Body of pancreas (tissue), 4 donors: Measurements from ENCODE around the gene KCNN3. TPM values are rescaled to one million over a fixed set of nuclear protein-coding genes. Genes with fewer than 3 reads are reported as not detected.

Source experiments
- ATAC-seq: fragments of 150-250 bp; one replicate; pipeline ENCODE4 v1.9.1; 2016
- DNase-seq, 4 donors: peaks; one replicate each; pipeline ENCODE4 v3.0.0-alpha.2; 2019
- H3K27ac ChIP-seq, 4 donors: fragments of 200-600 bp; sonication (generic); 1 replicate in 3 of 4; 2 replicates in 1 of 4; pipeline versions ENCODE4 v1.5.1 to v1.6.1; 2016 to 2019; ENCODE audit warnings: mild to moderate bottlenecking in 1 of 4, mixed read lengths in 1 of 4, moderate library complexity in 1 of 4
- H3K27me3 ChIP-seq, 2 donors: fragments of 200-600 bp; sonication (generic); one replicate each; pipeline ENCODE4 v1.6.0; 2016; ENCODE audit warnings: mild to moderate bottlenecking in 1 of 2
- H3K36me3 ChIP-seq, 2 donors: fragments of 200-600 bp; sonication (generic); replicated peaks in 1 of 2; 2 replicates each; pipeline ENCODE4 v1.5.1; 2016; ENCODE audit warnings: low read depth in 2 of 2; ENCODE audit not compliant: insufficient read depth in 1 of 2
- H3K4me1 ChIP-seq: fragments of 200-600 bp; sonication (generic); one replicate; pipeline ENCODE4 v1.6.0; 2016
- H3K4me3 ChIP-seq, 2 donors: fragments of 200-600 bp; sonication (generic); 1 replicate in 1 of 2; 2 replicates in 1 of 2; pipeline ENCODE4 v1.5.1; 2016 to 2019
- H3K9me3 ChIP-seq, 3 donors: fragments of 200-600 bp; sonication (generic); 1 replicate in 2 of 3; 2 replicates in 1 of 3; pipeline ENCODE4 v1.5.1; 2016
- POLR2A ChIP-seq, 3 donors: fragments of 450-650 bp; IDR thresholded peaks; one replicate each; pipeline ENCODE4 v1.6.1; 2016; ENCODE audit warnings: antibody characterized with exemption in 3 of 3, mild to moderate bottlenecking in 2 of 3
- WGBS, 2 donors: methylation state at CpG; one replicate each; pipeline ENCODE4 v1.1.5; 2017; 5-methylcytosine and 5-hydroxymethylcytosine counted together
- intact Hi-C: fragments of 100-400 bp; cut with DNase I; formaldehyde crosslinking; loops from one replicate; pipeline ENCODE4 v1.15.1; 2023
- total RNA-seq, 2 donors: library from RNA; depleted of rRNA; stranded (reverse); fragments of >200 nt; gene quantifications; one replicate each; pipeline ENCODE4 v1.1.0, GENCODE V29; 2016
- TF ChIP-seq, protein P1 (sequence below), 7 experiments: fragments of 450-650 bp in 4 of 7; fragments of 200-600 bp in 3 of 7; sonication (generic) in 3 of 7; IDR thresholded peaks; one replicate each; pipeline ENCODE4 v1.5.1; 2016 to 2019; ENCODE audit warnings: antibody characterized with exemption in 7 of 7

KCNN3 gene
- total RNA-seq, 2 donors from 2014 or later, result 0.33 to 1.6 TPM

DNA sequence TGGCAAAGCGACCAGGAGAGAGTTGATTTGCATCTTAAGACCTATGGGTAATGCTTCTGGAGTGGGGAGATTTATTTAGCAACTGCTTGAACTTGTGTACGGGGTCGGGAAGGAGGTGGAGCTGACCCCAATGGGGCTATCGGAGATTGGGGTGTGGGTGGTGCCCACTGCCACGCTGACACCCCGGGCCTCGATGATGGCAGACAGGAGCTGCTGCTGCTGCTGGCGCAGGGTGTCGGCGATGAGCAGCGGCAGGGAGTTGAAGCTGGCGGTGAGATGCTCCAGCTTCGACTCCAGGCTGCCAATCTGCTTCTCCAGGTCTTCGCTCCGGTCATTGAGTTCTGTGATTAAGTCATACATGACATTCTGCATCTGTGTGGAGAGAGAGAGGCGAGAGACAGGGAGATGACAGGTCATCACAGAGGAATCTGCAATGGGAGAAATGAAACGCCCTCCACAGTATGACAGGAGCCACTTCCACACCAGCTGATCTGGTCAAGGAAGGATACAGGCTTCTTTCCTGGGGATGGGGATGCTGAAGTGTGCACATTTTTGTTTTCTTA is 162.1 kb downstream of the KCNN3 start:
- DNase-seq (no peak), ATAC-seq (no peak)
- TF ChIP-seq, protein P1, sequence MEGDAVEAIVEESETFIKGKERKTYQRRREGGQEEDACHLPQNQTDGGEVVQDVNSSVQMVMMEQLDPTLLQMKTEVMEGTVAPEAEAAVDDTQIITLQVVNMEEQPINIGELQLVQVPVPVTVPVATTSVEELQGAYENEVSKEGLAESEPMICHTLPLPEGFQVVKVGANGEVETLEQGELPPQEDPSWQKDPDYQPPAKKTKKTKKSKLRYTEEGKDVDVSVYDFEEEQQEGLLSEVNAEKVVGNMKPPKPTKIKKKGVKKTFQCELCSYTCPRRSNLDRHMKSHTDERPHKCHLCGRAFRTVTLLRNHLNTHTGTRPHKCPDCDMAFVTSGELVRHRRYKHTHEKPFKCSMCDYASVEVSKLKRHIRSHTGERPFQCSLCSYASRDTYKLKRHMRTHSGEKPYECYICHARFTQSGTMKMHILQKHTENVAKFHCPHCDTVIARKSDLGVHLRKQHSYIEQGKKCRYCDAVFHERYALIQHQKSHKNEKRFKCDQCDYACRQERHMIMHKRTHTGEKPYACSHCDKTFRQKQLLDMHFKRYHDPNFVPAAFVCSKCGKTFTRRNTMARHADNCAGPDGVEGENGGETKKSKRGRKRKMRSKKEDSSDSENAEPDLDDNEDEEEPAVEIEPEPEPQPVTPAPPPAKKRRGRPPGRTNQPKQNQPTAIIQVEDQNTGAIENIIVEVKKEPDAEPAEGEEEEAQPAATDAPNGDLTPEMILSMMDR (IDR thresholded peaks at IDR 0.05), result no peak
- no peak for TF ChIP-seq POLR2A (IDR thresholded peaks at IDR 0.05)
- no peak overlapping the region for H3K4me3 ChIP-seq
- H3K27ac ChIP-seq, result no peak overlapping the region
- intact Hi-C loops, result no loop called here
- H3K4me1 ChIP-seq, result no peaks in the 10 kb centered on the region
- H3K9me3 ChIP-seq, result no peaks in the 10 kb centered on the region
- WGBS, 2 donors, result 74 to 88% methylated on average over 17 of the region's 17 CpGs
- H3K27me3 ChIP-seq, result no peaks in the 10 kb centered on the region
- H3K36me3 ChIP-seq, result no peaks in the 10 kb centered on the region

DNA sequence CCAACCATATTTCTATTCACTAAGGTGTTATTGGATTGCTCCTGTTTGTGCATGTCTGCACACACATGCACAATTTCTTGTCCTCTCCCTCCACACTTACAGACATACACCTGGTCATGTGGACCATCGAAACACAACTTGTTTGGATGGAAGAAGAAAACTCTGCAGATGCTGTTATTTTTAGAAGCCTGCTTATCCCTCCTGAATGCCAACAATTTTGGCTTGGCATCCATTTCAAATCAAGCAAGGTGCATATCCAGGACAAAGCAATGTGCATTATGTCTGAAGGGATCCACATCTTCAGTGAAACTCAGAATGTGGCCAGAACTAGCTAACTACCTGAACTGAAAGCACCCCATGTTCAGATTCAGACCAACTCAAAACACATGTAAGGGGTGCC is 163.2 kb downstream of the KCNN3 start:
- WGBS, 2 donors, result 92 to 100% methylated on average over 1 of the region's 1 CpG

DNA sequence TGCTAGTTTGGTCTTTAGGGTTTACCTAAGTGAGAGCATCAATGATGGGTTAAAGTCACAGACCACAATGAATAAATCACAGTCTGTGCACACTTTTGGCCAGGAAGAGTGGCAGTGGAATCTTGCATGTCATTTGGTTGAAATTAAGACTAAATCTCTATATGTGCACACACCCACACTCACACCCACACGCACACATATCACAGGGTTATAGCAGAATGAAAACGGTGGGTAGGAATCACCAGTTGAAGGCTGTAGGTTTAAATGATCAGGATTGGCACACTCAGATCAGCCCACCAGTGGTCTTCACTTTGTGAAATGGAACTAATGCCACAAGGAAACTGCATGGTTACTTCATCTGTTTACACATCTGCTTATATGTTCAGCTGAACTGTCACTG is 164.5 kb downstream of the KCNN3 start:
- H3K4me3 ChIP-seq, result no peak overlapping the region
- no peak for ATAC-seq
- H3K27me3 ChIP-seq, result no peaks in the 10 kb centered on the region
- TF ChIP-seq POLR2A (IDR thresholded peaks at IDR 0.05), result no peak
- TF ChIP-seq, protein P1 (IDR thresholded peaks at IDR 0.05), result no peak
- no peak overlapping the region for H3K27ac ChIP-seq
- no peaks in the 10 kb centered on the region for H3K36me3 ChIP-seq
- H3K9me3 ChIP-seq, result no peaks in the 10 kb centered on the region
- no peaks in the 10 kb centered on the region for H3K4me1 ChIP-seq
- intact Hi-C loops, result no loop called here
- no peak for DNase-seq
- WGBS, 2 donors, result 88 to 91% methylated on average over 2 of the region's 2 CpGs

More for the DNA sequence above, 163.2 kb downstream of the KCNN3 start:
- TF ChIP-seq, protein P1 (IDR thresholded peaks at IDR 0.05), result no peak
- no peak for TF ChIP-seq POLR2A (IDR thresholded peaks at IDR 0.05)
- ATAC-seq, result no peak
- intact Hi-C loops, result no loop called here
- Histone ChIP-seq H3K27ac (no peak overlapping the region), H3K4me1 (no peaks in the 10 kb centered on the region), H3K9me3 (no peaks in the 10 kb centered on the region), H3K4me3 (no peak overlapping the region), H3K27me3 (no peaks in the 10 kb centered on the region), H3K36me3 (no peaks in the 10 kb centered on the region)
- DNase-seq, result no peak

DNA sequence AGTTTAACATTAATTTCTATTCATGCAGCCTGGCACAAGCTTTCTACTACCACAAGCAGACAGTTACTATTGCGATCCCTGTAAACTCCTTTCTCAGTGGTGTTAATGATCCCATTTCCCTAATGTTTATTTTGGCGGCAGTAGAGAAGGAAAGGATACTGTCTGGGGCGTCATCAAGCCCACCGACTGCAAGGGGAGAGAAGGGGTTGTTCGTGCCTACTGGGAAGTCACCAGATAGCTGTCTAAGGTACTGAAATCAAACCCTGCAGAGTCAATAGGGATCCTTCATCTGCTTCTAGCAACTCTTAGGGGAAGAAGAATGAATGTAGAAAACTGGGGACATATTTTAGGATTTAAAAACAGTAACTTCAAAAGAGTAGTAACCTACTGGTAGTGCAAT is 166.9 kb downstream of the KCNN3 start:
- Histone ChIP-seq H3K27ac (no peak overlapping the region), H3K27me3 (no peaks in the 10 kb centered on the region), H3K4me1 (peaks cover 7% of the 10 kb centered on the region), H3K4me3 (no peak overlapping the region), H3K9me3 (no peaks in the 10 kb centered on the region), H3K36me3 (no peaks in the 10 kb centered on the region)
- intact Hi-C loops, result no loop called here
- ATAC-seq (no peak), DNase-seq (no peak)
- 23 to 25% methylated on average over 5 of the region's 5 CpGs for WGBS, 2 donors
- TF ChIP-seq POLR2A (IDR thresholded peaks at IDR 0.05), result no peak
- TF ChIP-seq, protein P1 (IDR thresholded peaks at IDR 0.05), result no peak
